SU-DHL-6 (cell line): ENCODE measurements around the gene ATF3.

Source experiments
- H2AFZ ChIP-seq: fragments of 200-600 bp; sonication (generic); 2 replicates; pipeline ENCODE4 v1.6.1; 2014; ENCODE audit warnings: low read depth, mild to moderate bottlenecking, moderate library complexity, mixed read lengths, antibody characterized with exemption, low read length; ENCODE audit not compliant: severe bottlenecking
- H3F3A ChIP-seq: fragments of 200-600 bp; shearing (Covaris generic); 2 replicates; pipeline ENCODE4 v1.6.0; 2016; ENCODE audit warnings: antibody characterized with exemption, mild to moderate bottlenecking; ENCODE audit not compliant: insufficient read depth
- H3K27ac ChIP-seq: fragments of 200-600 bp; sonication (generic); 2 replicates; pipeline ENCODE4 v1.5.1; 2016; ENCODE audit warnings: low read depth, mild to moderate bottlenecking, low read length, moderate library complexity, mixed read lengths
- H3K27me3 ChIP-seq: fragments of 200-600 bp; sonication (generic), shearing (Covaris generic); 2 replicates; pipeline ENCODE4 v1.6.0; 2014; ENCODE audit warnings: mild to moderate bottlenecking, low read length
- H3K36me3 ChIP-seq: fragments of 200-600 bp; sonication (generic); 2 replicates; pipeline ENCODE4 v1.6.1; 2014; ENCODE audit warnings: mild to moderate bottlenecking, low read length, mixed read lengths
- H3K4me2 ChIP-seq: fragments of 300-600, 200-600 bp; shearing (Covaris generic), sonication (generic); 2 replicates; pipeline ENCODE4 v1.6.0; 2014; ENCODE audit warnings: low read length, low read depth, mild to moderate bottlenecking; ENCODE audit not compliant: poor library complexity, severe bottlenecking
- H3K4me3 ChIP-seq: fragments of 200-600 bp; sonication (generic); 2 replicates; pipeline ENCODE4 v1.5.1; 2014; ENCODE audit warnings: antibody characterized with exemption, low read length, mild to moderate bottlenecking, mixed read lengths; ENCODE audit not compliant: insufficient read depth, poor library complexity, severe bottlenecking
- H3K79me2 ChIP-seq: fragments of 200-600 bp; sonication (generic); 2 replicates; pipeline ENCODE4 v1.6.1; 2014; ENCODE audit warnings: mild to moderate bottlenecking, low read length, moderate library complexity; ENCODE audit not compliant: insufficient read depth
- H3K9ac ChIP-seq: fragments of 200-600 bp; sonication (generic); 2 replicates; pipeline ENCODE4 v1.7.0; 2014; ENCODE audit warnings: mild to moderate bottlenecking, low read length
- H3K9me2 ChIP-seq: fragments of 200-600 bp; sonication (generic); replicated peaks from 2 replicates; pipeline ENCODE4 v1.6.1; 2014; ENCODE audit warnings: low read length; ENCODE audit not compliant: insufficient read depth
- H3K9me3 ChIP-seq: fragments of 200-600 bp; sonication (generic); 2 replicates; pipeline ENCODE4 v1.6.1; 2014; ENCODE audit warnings: low read length, mixed read lengths; ENCODE audit not compliant: insufficient read depth
- H4K20me1 ChIP-seq: fragments of 200-600 bp; sonication (generic); 2 replicates; pipeline ENCODE4 v1.6.1; 2014; ENCODE audit warnings: low read depth, mild to moderate bottlenecking, antibody characterized with exemption, low read length, moderate library complexity, mixed read lengths
- EZH2phosphoT487 ChIP-seq: fragments of 200-600 bp; sonication (generic), shearing (Covaris generic); conservative IDR thresholded peaks from 2 replicates; pipeline ENCODE4 v1.6.1; 2018; ENCODE audit warnings: mild to moderate bottlenecking, antibody characterized with exemption, low read length, moderate library complexity, mixed read lengths
- TF ChIP-seq, protein P1 (sequence below): fragments of 200-600 bp; sonication (generic); IDR thresholded peaks from one replicate; pipeline ENCODE4 v1.5.1; 2017; ENCODE audit warnings: antibody characterized with exemption, mild to moderate bottlenecking, low read length, moderate library complexity; ENCODE audit not compliant: insufficient read depth, poor library complexity, severe bottlenecking

The ATF3 gene

DNA sequence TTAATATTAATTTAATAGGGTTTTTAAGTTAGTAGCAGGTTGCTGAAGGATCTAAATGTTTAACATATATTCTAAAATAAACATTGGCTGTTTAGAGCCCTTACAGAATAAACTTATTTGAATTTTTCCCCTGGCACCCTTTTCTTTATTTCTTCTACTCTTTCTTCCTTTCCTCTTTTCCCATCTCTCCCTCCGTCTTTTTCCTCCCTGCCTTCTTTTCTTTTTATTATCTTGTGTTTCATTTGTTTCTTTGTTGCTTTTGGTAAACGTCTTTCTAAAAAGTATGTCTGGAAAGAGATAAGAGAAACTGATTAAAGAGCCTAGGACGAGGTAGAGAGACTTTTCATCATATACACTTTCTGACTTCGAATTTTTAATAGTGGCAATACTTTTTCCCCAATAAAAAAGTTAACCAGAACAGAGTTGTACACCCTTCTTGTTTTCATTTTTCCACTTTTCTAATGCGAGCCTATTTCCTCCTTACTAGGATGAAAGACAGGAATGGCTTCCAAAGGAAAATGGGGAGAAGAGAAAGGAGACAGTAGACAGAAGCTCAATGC lies 39.5 kb upstream of the ATF3 start:
- no peak overlapping the region for H3K4me3 ChIP-seq
- H4K20me1 ChIP-seq: no peaks in the 10 kb centered on the region
- no peak overlapping the region for H3K9ac ChIP-seq
- no peaks in the 10 kb centered on the region for H3K27me3 ChIP-seq
- TF ChIP-seq, protein P1, sequence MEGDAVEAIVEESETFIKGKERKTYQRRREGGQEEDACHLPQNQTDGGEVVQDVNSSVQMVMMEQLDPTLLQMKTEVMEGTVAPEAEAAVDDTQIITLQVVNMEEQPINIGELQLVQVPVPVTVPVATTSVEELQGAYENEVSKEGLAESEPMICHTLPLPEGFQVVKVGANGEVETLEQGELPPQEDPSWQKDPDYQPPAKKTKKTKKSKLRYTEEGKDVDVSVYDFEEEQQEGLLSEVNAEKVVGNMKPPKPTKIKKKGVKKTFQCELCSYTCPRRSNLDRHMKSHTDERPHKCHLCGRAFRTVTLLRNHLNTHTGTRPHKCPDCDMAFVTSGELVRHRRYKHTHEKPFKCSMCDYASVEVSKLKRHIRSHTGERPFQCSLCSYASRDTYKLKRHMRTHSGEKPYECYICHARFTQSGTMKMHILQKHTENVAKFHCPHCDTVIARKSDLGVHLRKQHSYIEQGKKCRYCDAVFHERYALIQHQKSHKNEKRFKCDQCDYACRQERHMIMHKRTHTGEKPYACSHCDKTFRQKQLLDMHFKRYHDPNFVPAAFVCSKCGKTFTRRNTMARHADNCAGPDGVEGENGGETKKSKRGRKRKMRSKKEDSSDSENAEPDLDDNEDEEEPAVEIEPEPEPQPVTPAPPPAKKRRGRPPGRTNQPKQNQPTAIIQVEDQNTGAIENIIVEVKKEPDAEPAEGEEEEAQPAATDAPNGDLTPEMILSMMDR: no peak
- TF ChIP-seq EZH2phosphoT487: no peak
- H3K27ac ChIP-seq: no peak overlapping the region
- H2AFZ ChIP-seq: no peak overlapping the region
- no peaks in the 10 kb centered on the region for H3K36me3 ChIP-seq
- H3F3A ChIP-seq: no peaks in the 10 kb centered on the region
- no peaks in the 10 kb centered on the region for H3K9me2 ChIP-seq
- no peak overlapping the region for H3K4me2 ChIP-seq
- H3K9me3 ChIP-seq: no peaks in the 10 kb centered on the region
- no peaks in the 10 kb centered on the region for H3K79me2 ChIP-seq

GRCh38 chr1:212574732-212575131 lies 33.8 kb upstream of the ATF3 start:
- H3K9me3 ChIP-seq: no peaks in the 10 kb centered on the region
- no peaks in the 10 kb centered on the region; the same call in 1 of the 2 replicates for H3F3A ChIP-seq
- no peaks in the 10 kb centered on the region for H3K79me2 ChIP-seq
- H2AFZ ChIP-seq: no peak overlapping the region
- H3K9ac ChIP-seq: no peak overlapping the region
- H3K27me3 ChIP-seq: no peaks in the 10 kb centered on the region
- TF ChIP-seq, protein P1: no peak
- TF ChIP-seq EZH2phosphoT487: no peak
- no peak overlapping the region for H3K27ac ChIP-seq
- no peaks in the 10 kb centered on the region for H3K9me2 ChIP-seq
- no peak overlapping the region for H3K4me2 ChIP-seq
- H3K36me3 ChIP-seq: no peaks in the 10 kb centered on the region
- no peaks in the 10 kb centered on the region for H4K20me1 ChIP-seq
- H3K4me3 ChIP-seq: no peak overlapping the region

DNA sequence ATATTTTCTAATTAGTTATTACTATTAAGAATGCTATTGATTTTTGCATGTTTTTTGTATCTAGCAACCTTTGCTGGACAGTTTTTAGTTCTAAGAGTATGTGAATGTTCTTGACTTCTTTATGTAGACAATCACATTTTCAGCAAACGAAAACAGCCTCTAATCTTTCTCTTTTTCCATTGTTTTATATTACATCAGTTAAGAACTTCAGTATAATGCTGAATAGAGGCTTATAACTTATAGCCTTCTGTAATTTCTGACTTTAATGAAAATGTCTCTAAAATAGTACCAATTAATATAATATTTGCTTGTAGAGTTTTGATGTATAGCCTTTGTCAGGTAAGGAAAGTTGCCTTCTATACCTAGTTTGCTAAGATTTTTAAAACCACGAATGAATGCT lies 33.2 kb upstream of the ATF3 start:
- H3K79me2 ChIP-seq: no peaks in the 10 kb centered on the region
- no peaks in the 10 kb centered on the region for H3K9me3 ChIP-seq
- H3K4me2 ChIP-seq: no peak overlapping the region
- no peak overlapping the region for H3K27ac ChIP-seq
- H3K9ac ChIP-seq: no peak overlapping the region
- H3K27me3 ChIP-seq: no peaks in the 10 kb centered on the region
- no peaks in the 10 kb centered on the region for H4K20me1 ChIP-seq
- no peak overlapping the region for H3K4me3 ChIP-seq
- H3K9me2 ChIP-seq: no peaks in the 10 kb centered on the region
- H2AFZ ChIP-seq: no peak overlapping the region
- H3K36me3 ChIP-seq: no peaks in the 10 kb centered on the region
- no peaks in the 10 kb centered on the region; the same call in 1 of the 2 replicates for H3F3A ChIP-seq
- TF ChIP-seq, protein P1: no peak
- TF ChIP-seq EZH2phosphoT487: no peak
